IPS-18a (cell line): ENCODE data around the gene SYNPO2.

Experiments used
- H3K27ac ChIP-seq: one replicate; pipeline ENCODE4 v1.5.1; 2013; ENCODE audit warnings: low read length
- H3K27me3 ChIP-seq: one replicate; pipeline ENCODE4 v1.6.1; 2013; ENCODE audit warnings: mild to moderate bottlenecking, low read length; ENCODE audit not compliant: control insufficient read depth, insufficient read depth
- H3K36me3 ChIP-seq: one replicate; pipeline ENCODE4 v1.6.1; 2013; ENCODE audit warnings: low read depth, low read length; ENCODE audit not compliant: control insufficient read depth
- H3K4me1 ChIP-seq: one replicate; pipeline ENCODE4 v1.6.1; 2013; ENCODE audit warnings: low read depth, low read length; ENCODE audit not compliant: control insufficient read depth
- H3K4me3 ChIP-seq: one replicate; pipeline ENCODE4 v1.5.1; 2013; ENCODE audit warnings: low read length
- H3K9ac ChIP-seq: one replicate; pipeline ENCODE4 v1.6.1; 2013; ENCODE audit warnings: mild to moderate bottlenecking, low read length, moderate library complexity
- H3K9me3 ChIP-seq: one replicate; pipeline ENCODE4 v1.6.1; 2013; ENCODE audit warnings: low read depth, low read length; ENCODE audit not compliant: control insufficient read depth

The SYNPO2 gene

DNA sequence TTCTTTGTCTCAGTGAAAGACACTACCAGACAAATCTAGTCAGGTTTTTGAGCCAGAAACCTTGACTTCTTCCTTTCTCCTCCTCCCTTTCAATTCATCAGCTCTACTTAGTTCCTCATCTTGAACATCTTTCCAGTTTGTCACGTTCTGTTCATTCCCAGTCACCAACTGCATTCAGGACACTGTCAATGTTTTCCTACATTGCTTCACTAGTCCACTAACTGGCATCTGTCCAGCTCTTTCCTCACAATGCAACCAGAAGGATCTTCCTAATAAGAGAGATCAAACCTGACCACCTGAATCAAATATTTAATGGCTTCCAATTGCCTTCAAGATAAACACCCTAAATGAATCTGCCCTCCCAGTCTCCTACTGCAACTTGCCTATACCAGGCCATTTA, 52.5 kb downstream of the SYNPO2 start:
- no peak overlapping the region for H3K9ac ChIP-seq
- H3K36me3 ChIP-seq, result no peaks in the 10 kb centered on the region
- no peak overlapping the region for H3K27ac ChIP-seq

DNA sequence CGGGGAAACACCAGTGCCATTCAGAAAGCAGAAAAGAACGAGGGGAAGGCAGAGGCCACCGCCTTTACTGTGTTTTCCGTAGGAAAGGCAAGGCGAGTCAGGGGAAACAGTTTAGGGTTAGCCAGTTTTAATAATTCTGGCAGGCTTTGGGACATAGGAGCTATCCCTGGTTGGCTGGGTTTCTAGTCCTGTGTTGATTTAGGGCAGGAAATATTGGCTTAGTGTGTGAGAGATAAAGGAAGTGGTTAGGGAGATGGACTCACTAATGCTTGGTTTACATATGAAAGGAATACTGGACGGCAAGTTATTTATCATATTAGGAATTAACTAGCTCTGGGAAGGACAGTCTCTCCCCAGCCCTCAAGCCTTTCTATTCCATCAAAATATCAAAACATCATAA, 53.1 kb downstream of the SYNPO2 start:
- H3K27ac ChIP-seq, result no peak overlapping the region
- no peaks in the 10 kb centered on the region for H3K9me3 ChIP-seq
- H3K4me1 ChIP-seq, result no peaks in the 10 kb centered on the region
- H3K9ac ChIP-seq, result no peak overlapping the region
- no peaks in the 10 kb centered on the region for H3K36me3 ChIP-seq
- H3K27me3 ChIP-seq, result no peaks in the 10 kb centered on the region
- H3K4me3 ChIP-seq, result no peak overlapping the region

More for the DNA sequence above, 52.5 kb downstream of the SYNPO2 start:
- Histone ChIP-seq H3K9me3 (no peaks in the 10 kb centered on the region), H3K4me3 (no peak overlapping the region), H3K4me1 (no peaks in the 10 kb centered on the region), H3K27me3 (no peaks in the 10 kb centered on the region)

DNA sequence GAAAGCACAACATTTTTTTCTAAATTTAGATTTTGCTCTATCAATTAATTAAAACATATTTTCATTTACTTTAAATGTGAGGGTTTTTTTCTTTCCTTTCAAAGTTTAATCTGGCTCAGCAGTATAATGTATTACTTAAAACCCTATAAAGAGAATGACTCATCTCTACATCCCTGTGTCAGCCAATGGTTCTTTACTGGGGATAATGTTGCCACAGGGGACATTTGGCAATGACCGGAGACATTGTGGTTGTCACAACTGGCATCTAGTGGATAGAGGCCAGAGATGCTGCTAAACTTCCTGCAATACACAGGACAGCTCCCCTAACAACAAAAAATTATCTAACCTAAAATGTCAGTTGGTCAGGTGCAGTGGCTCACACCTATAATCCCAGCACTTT, 53.8 kb downstream of the SYNPO2 start:
- Histone ChIP-seq H3K27ac (no peak overlapping the region), H3K36me3 (no peaks in the 10 kb centered on the region), H3K9ac (no peak overlapping the region), H3K4me3 (no peak overlapping the region), H3K9me3 (no peaks in the 10 kb centered on the region), H3K27me3 (no peaks in the 10 kb centered on the region), H3K4me1 (no peaks in the 10 kb centered on the region)

DNA sequence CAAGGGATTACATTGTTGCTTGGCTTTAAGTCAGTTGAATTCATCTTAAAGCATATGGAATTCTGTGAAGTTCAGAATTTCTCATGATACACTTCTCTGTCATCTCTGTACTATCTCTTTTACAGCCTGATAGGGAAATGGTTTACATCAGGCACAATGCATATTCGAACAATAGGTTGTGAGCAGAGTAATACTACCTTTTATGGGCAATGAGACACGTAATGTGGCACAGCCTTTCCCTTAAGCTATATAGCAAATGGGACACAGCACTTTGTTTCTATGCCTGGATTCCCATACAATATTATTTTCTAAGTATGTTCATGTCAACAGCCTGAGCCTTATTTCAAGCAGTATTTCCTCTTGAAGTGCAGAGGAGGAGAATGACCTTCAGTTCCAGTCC, 58.4 kb downstream of the SYNPO2 start:
- peaks cover 12% of the 10 kb centered on the region for H3K4me1 ChIP-seq
- no peak overlapping the region for H3K4me3 ChIP-seq
- H3K9ac ChIP-seq, result no peak overlapping the region
- no peaks in the 10 kb centered on the region for H3K36me3 ChIP-seq
- no peaks in the 10 kb centered on the region for H3K9me3 ChIP-seq
- no peak overlapping the region for H3K27ac ChIP-seq
- H3K27me3 ChIP-seq, result no peaks in the 10 kb centered on the region

GRCh38 chr4:118948545-118949144, 60.0 kb downstream of the SYNPO2 start:
- Histone ChIP-seq H3K27me3 (no peaks in the 10 kb centered on the region), H3K4me3 (no peak overlapping the region), H3K36me3 (no peaks in the 10 kb centered on the region), H3K27ac (no peak overlapping the region), H3K9ac (no peak overlapping the region), H3K9me3 (no peaks in the 10 kb centered on the region), H3K4me1 (peaks cover 12% of the 10 kb centered on the region)

DNA sequence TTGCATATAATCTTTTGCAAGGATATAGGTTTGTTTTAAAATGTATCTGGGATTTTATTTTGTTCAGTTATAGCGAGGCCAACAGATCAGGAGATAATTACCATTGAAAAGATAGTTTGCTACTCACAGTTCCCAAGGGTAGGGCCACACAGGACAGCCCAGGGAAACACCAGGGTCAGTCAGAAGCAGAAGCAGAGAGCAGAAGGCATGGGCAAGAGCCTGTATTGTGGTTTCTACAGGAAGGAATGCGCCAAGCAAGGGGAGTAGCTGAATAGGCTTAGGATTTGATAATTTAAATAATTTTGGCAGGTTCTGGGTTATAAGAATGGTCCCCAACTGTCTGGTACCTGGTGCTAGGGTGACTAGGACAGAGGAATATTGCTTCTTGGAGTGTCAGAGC, 61.6 kb downstream of the SYNPO2 start:
- no peaks in the 10 kb centered on the region for H3K9me3 ChIP-seq
- no peak overlapping the region for H3K4me3 ChIP-seq
- H3K9ac ChIP-seq, result no peak overlapping the region
- no peaks in the 10 kb centered on the region for H3K36me3 ChIP-seq
- no peak overlapping the region for H3K27ac ChIP-seq
- H3K27me3 ChIP-seq, result no peaks in the 10 kb centered on the region
- peaks cover 12% of the 10 kb centered on the region for H3K4me1 ChIP-seq

DNA sequence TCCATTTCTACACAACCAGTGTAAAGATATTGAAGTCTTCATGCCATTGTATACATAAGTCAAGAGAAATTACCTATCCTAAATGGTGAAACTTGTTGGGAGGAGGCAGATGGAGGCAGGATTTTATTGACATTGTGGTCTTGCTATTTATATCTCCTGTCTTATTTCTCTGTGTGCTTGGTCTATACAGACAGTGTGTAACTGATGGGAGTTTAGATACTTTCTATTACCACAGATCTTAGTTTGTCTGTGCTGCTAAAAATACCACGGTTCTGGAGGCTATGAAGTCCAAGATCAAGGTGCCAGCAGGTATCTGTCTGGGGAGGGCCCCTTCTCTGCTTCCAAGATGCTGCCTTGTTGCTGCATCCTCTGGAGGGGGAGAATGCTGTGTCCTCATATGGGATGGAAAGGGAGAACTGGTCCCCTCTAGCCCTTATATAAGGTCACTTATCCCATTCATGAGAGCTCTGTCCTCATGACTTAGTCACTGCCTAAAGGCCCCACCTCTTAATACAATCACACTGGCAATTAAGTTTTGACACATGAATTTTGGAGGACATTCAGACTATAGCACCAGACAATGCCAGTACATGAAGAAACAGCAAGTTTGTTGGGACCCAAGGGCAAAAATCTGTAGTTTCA, 62.4 kb downstream of the SYNPO2 start:
- H3K9ac ChIP-seq, result no peak overlapping the region

DNA sequence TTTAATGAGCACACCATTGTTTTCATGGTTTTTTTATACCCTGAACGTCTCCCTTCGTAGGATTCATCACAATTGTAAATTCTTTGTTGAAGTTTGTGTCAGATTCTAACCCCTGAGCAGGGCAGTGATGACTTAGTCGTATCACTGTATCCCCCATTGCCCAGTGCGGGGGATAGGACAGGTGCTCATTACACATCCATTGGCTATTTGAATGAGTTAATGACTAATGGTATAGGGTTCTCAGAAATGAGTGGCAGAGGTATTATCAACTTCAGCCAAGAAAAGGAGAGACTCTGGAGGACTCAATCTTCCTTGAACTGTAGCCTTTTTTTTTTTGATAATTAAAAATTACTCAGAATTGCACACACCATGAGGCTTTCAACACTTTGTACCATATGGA, 64.6 kb downstream of the SYNPO2 start:
- no peaks in the 10 kb centered on the region for H3K36me3 ChIP-seq
- no peak overlapping the region for H3K9ac ChIP-seq
- H3K27me3 ChIP-seq, result no peaks in the 10 kb centered on the region
- no peak overlapping the region for H3K27ac ChIP-seq
- H3K4me1 ChIP-seq, result peaks cover 8% of the 10 kb centered on the region
- no peak overlapping the region for H3K4me3 ChIP-seq
- H3K9me3 ChIP-seq, result no peaks in the 10 kb centered on the region

More for the DNA sequence above, 62.4 kb downstream of the SYNPO2 start:
- Histone ChIP-seq H3K36me3 (no peaks in the 10 kb centered on the region), H3K9me3 (no peaks in the 10 kb centered on the region), H3K27ac (no peak overlapping the region), H3K27me3 (no peaks in the 10 kb centered on the region), H3K4me3 (no peak overlapping the region), H3K4me1 (peaks cover 12% of the 10 kb centered on the region)

GRCh38 chr4:118954246-118954645, 65.6 kb downstream of the SYNPO2 start:
- Histone ChIP-seq H3K9me3 (no peaks in the 10 kb centered on the region), H3K4me3 (no peak overlapping the region), H3K36me3 (no peaks in the 10 kb centered on the region), H3K4me1 (no peaks in the 10 kb centered on the region), H3K9ac (no peak overlapping the region), H3K27me3 (no peaks in the 10 kb centered on the region), H3K27ac (no peak overlapping the region)

- Histone ChIP-seq H3K4me3 (no peak overlapping the region), H3K9ac (no peak overlapping the region), H3K27ac (no peak overlapping the region), H3K9me3 (no peaks in the 10 kb centered on the region), H3K4me1 (no peaks in the 10 kb centered on the region), H3K36me3 (no peaks in the 10 kb centered on the region), H3K27me3 (no peaks in the 10 kb centered on the region)
Observed at GRCh38 chr4:118955515-118955914, 66.9 kb downstream of the SYNPO2 start.

DNA sequence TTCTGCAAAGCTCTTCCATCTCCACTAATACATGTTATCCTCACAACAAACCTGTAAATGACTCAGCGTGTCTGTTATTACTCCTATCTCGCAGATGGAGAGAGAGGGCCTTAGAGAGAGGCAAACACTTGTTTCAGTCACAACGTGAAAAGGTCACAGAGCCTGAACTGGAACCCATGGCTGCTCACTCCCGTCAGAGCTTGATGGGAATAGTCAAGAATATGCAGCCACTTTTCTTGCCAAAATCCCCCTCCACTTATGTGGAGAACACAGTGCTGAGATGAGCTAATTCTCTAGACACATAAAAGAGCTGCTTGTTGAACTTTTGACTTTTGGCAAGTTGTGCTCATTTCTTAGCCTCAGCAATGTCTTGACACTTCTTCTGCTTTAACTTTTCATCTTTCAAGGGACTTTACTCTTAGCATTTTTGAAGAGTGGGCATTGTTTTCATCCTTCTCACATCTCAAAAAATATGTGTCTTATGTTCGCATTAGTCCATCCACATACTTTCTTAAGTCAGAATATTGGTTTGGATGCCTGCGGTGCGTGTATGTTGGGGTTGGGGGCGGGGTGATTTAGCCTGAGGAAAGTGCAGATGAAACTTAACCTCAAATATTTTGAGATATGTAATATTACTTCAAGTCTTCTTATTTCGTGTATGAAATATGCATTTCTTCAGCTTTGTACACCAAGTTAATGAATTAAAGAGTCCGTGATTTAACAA, 69.2 kb downstream of the SYNPO2 start:
- Histone ChIP-seq H3K9ac (no peak overlapping the region), H3K27ac (no peak overlapping the region), H3K4me3 (no peak overlapping the region), H3K36me3 (no peaks in the 10 kb centered on the region), H3K9me3 (no peaks in the 10 kb centered on the region), H3K4me1 (no peaks in the 10 kb centered on the region), H3K27me3 (no peaks in the 10 kb centered on the region)

DNA sequence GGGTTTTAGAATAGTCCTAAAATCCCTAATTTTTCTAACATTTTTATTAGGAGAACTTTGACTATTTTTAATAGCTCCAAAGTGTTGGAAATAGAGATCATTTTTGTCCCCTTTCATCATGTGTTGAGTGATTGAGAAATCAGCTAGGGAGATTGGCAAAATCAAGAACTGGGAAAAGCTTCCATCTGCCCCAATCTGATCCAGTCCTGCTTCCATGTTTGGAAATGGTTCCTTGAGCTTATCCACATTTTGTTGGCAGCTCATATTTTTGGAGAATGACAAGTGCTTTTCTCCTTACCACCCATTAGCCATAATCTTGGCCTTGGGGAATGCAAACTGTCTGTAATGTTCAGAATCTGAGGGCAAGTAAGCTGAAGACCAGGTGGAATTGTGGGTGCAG, 73.9 kb downstream of the SYNPO2 start:
- peaks cover 6% of the 10 kb centered on the region for H3K4me1 ChIP-seq
- H3K9me3 ChIP-seq, result no peaks in the 10 kb centered on the region
- H3K27me3 ChIP-seq, result no peaks in the 10 kb centered on the region
- H3K9ac ChIP-seq, result no peak overlapping the region
- no peaks in the 10 kb centered on the region for H3K36me3 ChIP-seq
- no peak overlapping the region for H3K4me3 ChIP-seq
- H3K27ac ChIP-seq, result no peak overlapping the region
